B cell (primary cell): Measurements from ENCODE around the gene OR52D1.

Experiments
- EZH2 ChIP-seq: IDR thresholded peaks from 2 replicates; pipeline ENCODE4 v1.6.1; 2012; ENCODE audit warnings: borderline replicate concordance, low read depth, mild to moderate bottlenecking, moderate library complexity, low read length; ENCODE audit not compliant: insufficient read depth, poor library complexity, severe bottlenecking
- TF ChIP-seq, protein P1 (sequence below): fragments of 200-600 bp; IDR thresholded peaks from one replicate; pipeline ENCODE4 v1.8.0; 2022; ENCODE audit warnings: antibody characterized with exemption, mild to moderate bottlenecking

DNA sequence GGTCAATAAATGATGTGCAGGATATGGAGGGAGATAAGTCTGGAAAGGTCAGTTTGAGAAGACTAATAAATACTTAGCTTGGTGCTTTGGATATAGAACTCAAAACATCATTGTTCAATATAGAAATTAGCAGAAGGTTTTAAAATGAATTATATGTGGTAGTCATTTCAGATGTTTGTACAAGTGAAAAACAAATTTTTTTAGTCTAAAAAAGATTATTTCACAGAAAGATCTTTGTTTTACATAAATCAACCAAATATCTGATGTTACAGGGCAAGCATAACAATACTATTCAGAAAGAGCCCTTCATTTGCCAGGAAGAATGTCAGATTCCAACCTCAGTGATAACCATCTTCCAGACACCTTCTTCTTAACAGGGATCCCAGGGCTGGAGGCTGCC, at the start of gene OR52D1:
- TF ChIP-seq, protein P1, sequence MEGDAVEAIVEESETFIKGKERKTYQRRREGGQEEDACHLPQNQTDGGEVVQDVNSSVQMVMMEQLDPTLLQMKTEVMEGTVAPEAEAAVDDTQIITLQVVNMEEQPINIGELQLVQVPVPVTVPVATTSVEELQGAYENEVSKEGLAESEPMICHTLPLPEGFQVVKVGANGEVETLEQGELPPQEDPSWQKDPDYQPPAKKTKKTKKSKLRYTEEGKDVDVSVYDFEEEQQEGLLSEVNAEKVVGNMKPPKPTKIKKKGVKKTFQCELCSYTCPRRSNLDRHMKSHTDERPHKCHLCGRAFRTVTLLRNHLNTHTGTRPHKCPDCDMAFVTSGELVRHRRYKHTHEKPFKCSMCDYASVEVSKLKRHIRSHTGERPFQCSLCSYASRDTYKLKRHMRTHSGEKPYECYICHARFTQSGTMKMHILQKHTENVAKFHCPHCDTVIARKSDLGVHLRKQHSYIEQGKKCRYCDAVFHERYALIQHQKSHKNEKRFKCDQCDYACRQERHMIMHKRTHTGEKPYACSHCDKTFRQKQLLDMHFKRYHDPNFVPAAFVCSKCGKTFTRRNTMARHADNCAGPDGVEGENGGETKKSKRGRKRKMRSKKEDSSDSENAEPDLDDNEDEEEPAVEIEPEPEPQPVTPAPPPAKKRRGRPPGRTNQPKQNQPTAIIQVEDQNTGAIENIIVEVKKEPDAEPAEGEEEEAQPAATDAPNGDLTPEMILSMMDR: no peak
- TF ChIP-seq EZH2: no peak
